Upper lobe of left lung (tissue), 4 donors: Measurements from ENCODE around the gene GLS.

Source experiments
- EP300 ChIP-seq, 4 donors: sonication (generic); formaldehyde crosslinking; IDR thresholded peaks; one replicate each; pipeline ENCODE4 v1.5.1; 2017; ENCODE audit warnings: antibody characterized with exemption in 4 of 4, control low read depth in 2 of 4
- POLR2A ChIP-seq, 4 donors: fragments of 450-650 bp; IDR thresholded peaks; one replicate each; pipeline ENCODE4 v1.5.1; 2016 to 2017; ENCODE audit warnings: antibody characterized with exemption in 4 of 4, mild to moderate bottlenecking in 2 of 4
- POLR2AphosphoS5 ChIP-seq, 2 donors: sonication (generic); formaldehyde crosslinking; IDR thresholded peaks; one replicate each; pipeline ENCODE4 v1.5.1; 2017; ENCODE audit warnings: antibody characterized with exemption in 2 of 2
- TF ChIP-seq, protein P1 (sequence below), 6 experiments: fragments of 450-650 bp in 4 of 6; fragments of 200-600 bp in 2 of 6; sonication (generic) in 2 of 6; IDR thresholded peaks; one replicate each; pipeline ENCODE4 v1.5.1; 2016 to 2019; ENCODE audit warnings: antibody characterized with exemption in 6 of 6

DNA sequence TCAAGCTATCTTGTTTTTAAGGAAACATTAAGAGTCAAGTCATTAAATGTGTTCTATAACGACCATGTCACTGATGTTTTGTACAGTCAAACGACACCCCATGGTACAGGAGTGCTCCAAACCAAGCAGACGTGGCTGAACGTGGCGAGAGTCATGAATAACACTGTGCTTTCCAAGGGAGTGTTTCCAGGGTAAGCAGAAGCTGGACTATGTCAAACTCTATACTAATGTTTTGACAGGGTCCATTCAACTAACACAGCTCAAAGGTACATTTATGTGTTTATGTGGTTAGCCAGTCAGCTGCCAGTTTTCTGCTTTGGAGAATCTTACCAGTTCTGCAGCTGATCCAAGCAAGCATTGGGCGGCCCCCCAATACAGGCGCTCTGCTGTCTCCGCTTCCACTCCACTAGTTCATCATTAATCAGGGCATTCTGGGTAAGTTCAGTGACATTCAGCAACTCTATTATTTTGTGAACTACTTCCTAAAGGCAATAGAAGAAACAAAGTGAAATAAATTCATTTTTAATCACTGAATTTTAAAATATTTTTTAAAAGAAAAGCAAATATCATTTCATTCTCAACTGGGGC is 117.0 kb downstream of the GLS start:
- TF ChIP-seq POLR2AphosphoS5 (IDR thresholded peaks at IDR 0.05) (no peak), EP300 (IDR thresholded peaks at IDR 0.05) (no peak), POLR2A (IDR thresholded peaks at IDR 0.05) (no peak)
- TF ChIP-seq, protein P1, sequence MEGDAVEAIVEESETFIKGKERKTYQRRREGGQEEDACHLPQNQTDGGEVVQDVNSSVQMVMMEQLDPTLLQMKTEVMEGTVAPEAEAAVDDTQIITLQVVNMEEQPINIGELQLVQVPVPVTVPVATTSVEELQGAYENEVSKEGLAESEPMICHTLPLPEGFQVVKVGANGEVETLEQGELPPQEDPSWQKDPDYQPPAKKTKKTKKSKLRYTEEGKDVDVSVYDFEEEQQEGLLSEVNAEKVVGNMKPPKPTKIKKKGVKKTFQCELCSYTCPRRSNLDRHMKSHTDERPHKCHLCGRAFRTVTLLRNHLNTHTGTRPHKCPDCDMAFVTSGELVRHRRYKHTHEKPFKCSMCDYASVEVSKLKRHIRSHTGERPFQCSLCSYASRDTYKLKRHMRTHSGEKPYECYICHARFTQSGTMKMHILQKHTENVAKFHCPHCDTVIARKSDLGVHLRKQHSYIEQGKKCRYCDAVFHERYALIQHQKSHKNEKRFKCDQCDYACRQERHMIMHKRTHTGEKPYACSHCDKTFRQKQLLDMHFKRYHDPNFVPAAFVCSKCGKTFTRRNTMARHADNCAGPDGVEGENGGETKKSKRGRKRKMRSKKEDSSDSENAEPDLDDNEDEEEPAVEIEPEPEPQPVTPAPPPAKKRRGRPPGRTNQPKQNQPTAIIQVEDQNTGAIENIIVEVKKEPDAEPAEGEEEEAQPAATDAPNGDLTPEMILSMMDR (IDR thresholded peaks at IDR 0.05) = no peak
